Lung (tissue), 12 donors: ENCODE measurements around the gene PRSS56. TPM values are rescaled to one million over a fixed set of nuclear protein-coding genes. Genes with fewer than 3 reads are reported as not detected.

Experiments
- ATAC-seq: fragments of 200-7000 bp; cut with Tn5 transposase; one replicate; pipeline ENCODE4 v1.9.1; 2020; ENCODE audit warnings: moderate number of reproducible peaks; ENCODE audit not compliant: insufficient read depth, low FRiP score
- DNase-seq, 3 donors: peaks; one replicate each; pipeline ENCODE4 v3.0.0-alpha.2; 2013 to 2017
- H3K27ac ChIP-seq, 2 donors: one replicate each; pipeline ENCODE4 v1.5.1; 2013; ENCODE audit warnings: mild to moderate bottlenecking in 2 of 2, moderate library complexity in 2 of 2, control low read depth in 1 of 2, inconsistent platforms in 1 of 2, low read depth in 1 of 2, low read length in 1 of 2
- H3K27me3 ChIP-seq, 3 donors: one replicate each; pipeline ENCODE4 v1.5.1; 2013; ENCODE audit warnings: low read length in 2 of 3; ENCODE audit not compliant: control insufficient read depth in 3 of 3, insufficient read depth in 3 of 3
- H3K36me3 ChIP-seq, 4 donors: one replicate each; pipeline ENCODE4 v1.5.1; 2013; ENCODE audit warnings: low read length in 4 of 4, mild to moderate bottlenecking in 1 of 4, moderate library complexity in 1 of 4; ENCODE audit not compliant: control insufficient read depth in 4 of 4, insufficient read depth in 4 of 4
- H3K4me1 ChIP-seq, 5 donors: one replicate each; pipeline ENCODE4 v1.5.1; 2013; ENCODE audit warnings: low read length in 5 of 5, mild to moderate bottlenecking in 2 of 5, moderate library complexity in 1 of 5; ENCODE audit not compliant: control insufficient read depth in 5 of 5, insufficient read depth in 5 of 5
- H3K4me3 ChIP-seq: one replicate; pipeline ENCODE4 v1.5.1; 2013; ENCODE audit warnings: mild to moderate bottlenecking, control low read depth, moderate library complexity
- H3K9ac ChIP-seq, 2 donors: one replicate each; pipeline ENCODE4 v1.5.1; 2013; ENCODE audit warnings: low read length in 2 of 2, control low read depth in 1 of 2; ENCODE audit not compliant: insufficient read depth in 1 of 2
- H3K9me3 ChIP-seq, 4 donors: one replicate each; pipeline ENCODE4 v1.5.1; 2013; ENCODE audit warnings: low read length in 3 of 4, mild to moderate bottlenecking in 1 of 4, moderate library complexity in 1 of 4; ENCODE audit not compliant: control insufficient read depth in 4 of 4, insufficient read depth in 3 of 4
- CTCF ChIP-seq: IDR thresholded peaks from 2 replicates; pipeline ENCODE4 v1.5.1; 2012; ENCODE audit warnings: mild to moderate bottlenecking; ENCODE audit errors: control extremely low read depth, extremely low read depth
- WGBS, 2 donors: extraction: QIAGEN DNeasy Blood & Tissue Kit; methylation state at CpG; one replicate each; pipeline ENCODE4 v1.1.7; 2013; 5-methylcytosine and 5-hydroxymethylcytosine counted together
- polyA plus RNA-seq, 2 donors: library from polyadenylated mRNA; stranded (reverse); fragments of 200-250 nt; gene quantifications; one replicate each; pipeline ENCODE4 v1.2.1, GENCODE V29; 2013
- total RNA-seq, 2 donors: library from RNA; depleted of rRNA in 1 of 2; stranded (reverse); fragments of >200 nt in 1 of 2; gene quantifications; one replicate each; pipeline ENCODE4 v1.2.1, GENCODE V29; 2014 to 2021
- donor health status: control.
- donor health status: control.
- donor health status: Bipolar disorder and iron deficiency.
- donor health status: healthy.
- donor health status: DM: yes; HTN: yes; CAD: no.

Gene PRSS56
- total and polyA plus RNA-seq, 4 donors: not detected

- ATAC-seq: no peak
- Histone ChIP-seq H3K27me3 (peaks cover 0 to 42% (median 26%) of the 10 kb centered on the region in 3 donors), H3K9me3 (peaks cover 0 to 4% (median 0%) of the 10 kb centered on the region in 4 donors), H3K27ac (no peak overlapping the region), H3K4me3 (no peak overlapping the region), H3K36me3 (no peaks in the 10 kb centered on the region), H3K4me1 (peaks cover 0 to 8% (median 0%) of the 10 kb centered on the region in 5 donors), H3K9ac (no peak overlapping the region)
- DNase-seq: peak in 1 of 3 donors; percentile 31
- no peak for TF ChIP-seq CTCF
- WGBS, 2 donors: 1% methylated on average over 50 to 74 of the region's 75 CpGs
Measured at GRCh38 chr2:232502911-232503808, 17.0 kb upstream of the PRSS56 start.

- no peak overlapping the region for H3K9ac ChIP-seq
- no peak for DNase-seq
- no peak for TF ChIP-seq CTCF
- no peak overlapping the region for H3K4me3 ChIP-seq
- no peaks in the 10 kb centered on the region for H3K36me3 ChIP-seq
- H3K27ac ChIP-seq: no peak overlapping the region
- peaks cover 0 to 40% (median 24%) of the 10 kb centered on the region in 3 donors for H3K27me3 ChIP-seq
- 20 to 21% methylated on average over 16 of the region's 16 CpGs for WGBS, 2 donors
- peaks cover 0 to 4% (median 0%) of the 10 kb centered on the region in 4 donors for H3K9me3 ChIP-seq
- H3K4me1 ChIP-seq: peaks cover 0 to 8% (median 0%) of the 10 kb centered on the region in 5 donors
- ATAC-seq: no peak
Measured at GRCh38 chr2:232503809-232504323, 16.3 kb upstream of the PRSS56 start.

- no peaks in the 10 kb centered on the region for H3K36me3 ChIP-seq
- H3K9ac ChIP-seq: no peak overlapping the region
- H3K4me3 ChIP-seq: no peak overlapping the region
- ATAC-seq (no peak), DNase-seq (no peak)
- TF ChIP-seq CTCF: no peak
- H3K9me3 ChIP-seq: peaks cover 0 to 4% (median 0%) of the 10 kb centered on the region in 4 donors
- WGBS, 2 donors: 64 to 86% methylated on average over 2 of the region's 2 CpGs
- no peak overlapping the region for H3K27ac ChIP-seq
- peaks cover 0 to 40% (median 24%) of the 10 kb centered on the region in 3 donors for H3K27me3 ChIP-seq
- peaks cover 0 to 8% (median 0%) of the 10 kb centered on the region in 5 donors for H3K4me1 ChIP-seq
Measured at GRCh38 chr2:232504438-232504837, 15.8 kb upstream of the PRSS56 start.
